ENCODE results near the gene GPR68.
A peak's percentile ranks its signal among the peaks of the same experiment; 100 is the strongest.

Gene GPR68

DNA sequence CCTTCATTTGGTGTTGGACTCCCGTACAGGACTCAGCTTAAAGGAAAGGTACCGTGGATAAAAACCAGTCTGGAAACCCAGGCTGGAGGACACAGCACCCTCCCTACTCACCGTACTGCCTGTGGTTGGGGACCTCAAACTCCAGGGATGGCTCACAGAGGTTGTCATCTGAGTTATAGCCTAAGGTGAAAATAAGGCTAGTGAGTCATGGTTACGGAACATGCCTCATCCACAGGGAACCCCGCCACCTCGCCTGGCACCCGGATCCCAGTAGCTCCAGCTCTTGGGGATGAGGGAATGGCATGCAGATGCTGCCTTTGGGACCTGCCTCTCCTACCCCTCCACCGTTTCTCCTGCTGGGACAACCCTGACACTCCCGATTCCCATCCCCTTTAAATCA lies 36.8 kb upstream of the GPR68 start:
- no peak overlapping the region for H3K4me3 Mint-ChIP-seq
- ATAC-seq (replicated peaks) (no peak), DNase-seq (no peak)
- H3K36me3 Mint-ChIP-seq (ENCODE audit: insufficient read depth), result peaks cover 100% of the 10 kb centered on the region
- H3K27me3 Mint-ChIP-seq, result no peaks in the 10 kb centered on the region
- H3K27ac Mint-ChIP-seq, result peak overlapping the region; percentile 52 to 81
- H3K4me1 Mint-ChIP-seq (ENCODE audit: low read depth in 2 of 2), result peaks cover 7 to 13% of the 10 kb centered on the region in 2 donors
- H3K9me3 Mint-ChIP-seq, result no peaks in the 10 kb centered on the region

DNA sequence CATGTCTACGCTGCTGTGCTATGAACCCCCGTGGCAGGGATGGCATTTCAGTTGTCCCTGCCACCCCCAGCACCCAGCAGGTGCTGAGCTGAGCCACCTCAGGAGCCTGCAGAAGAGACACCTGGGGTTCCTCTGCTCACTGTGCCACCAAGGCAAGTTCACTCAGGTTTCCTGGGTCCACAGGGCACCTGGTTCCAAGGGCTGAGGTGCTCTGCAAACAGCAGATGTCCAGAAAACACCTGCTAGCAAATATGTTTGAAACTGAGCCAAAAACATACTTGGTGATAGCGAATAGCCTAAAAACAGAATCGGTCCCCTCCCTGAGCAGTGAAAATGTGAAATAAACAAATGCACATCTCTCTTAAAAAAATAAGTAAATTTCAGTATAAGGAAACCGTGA lies 35.6 kb upstream of the GPR68 start:
- DNase-seq (no peak), ATAC-seq (replicated peaks) (no peak)
- Mint-ChIP-seq H3K36me3 (ENCODE audit: insufficient read depth) (peaks cover 100% of the 10 kb centered on the region), H3K27me3 (no peaks in the 10 kb centered on the region), H3K27ac (no peak overlapping the region), H3K9me3 (no peaks in the 10 kb centered on the region), H3K4me1 (ENCODE audit: low read depth in 2 of 2) (peaks cover 1 to 4% of the 10 kb centered on the region in 2 donors), H3K4me3 (no peak overlapping the region)

DNA sequence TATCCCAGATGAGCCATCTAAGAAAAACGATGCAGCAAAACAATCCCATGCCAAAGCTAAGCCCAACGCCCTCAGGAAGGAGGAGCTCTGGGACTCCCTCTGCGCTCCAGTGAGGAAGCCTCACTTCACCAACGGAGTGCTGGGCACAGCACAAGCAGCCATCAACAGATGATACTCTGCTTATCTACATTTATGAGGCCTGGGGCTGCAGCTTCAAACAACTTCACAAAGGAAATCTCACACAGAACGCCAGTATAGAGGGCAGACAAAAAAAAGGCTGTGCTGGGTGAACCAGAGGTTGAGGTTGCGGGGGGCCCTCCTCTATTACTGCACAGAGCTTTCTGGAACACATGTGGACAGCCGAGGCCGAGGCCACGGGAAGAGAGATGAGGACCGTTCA lies 34.9 kb upstream of the GPR68 start:
- H3K4me3 Mint-ChIP-seq, result no peak overlapping the region
- ATAC-seq (replicated peaks) (no peak), DNase-seq (no peak)
- H3K4me1 Mint-ChIP-seq (ENCODE audit: low read depth in 2 of 2), result peaks cover 1 to 4% of the 10 kb centered on the region in 2 donors
- H3K36me3 Mint-ChIP-seq (ENCODE audit: insufficient read depth), result peaks cover 100% of the 10 kb centered on the region
- peak overlapping the region in 1 of 2 donors; percentile 23 for H3K27ac Mint-ChIP-seq
- no peaks in the 10 kb centered on the region for H3K27me3 Mint-ChIP-seq
- H3K9me3 Mint-ChIP-seq, result no peaks in the 10 kb centered on the region

DNA sequence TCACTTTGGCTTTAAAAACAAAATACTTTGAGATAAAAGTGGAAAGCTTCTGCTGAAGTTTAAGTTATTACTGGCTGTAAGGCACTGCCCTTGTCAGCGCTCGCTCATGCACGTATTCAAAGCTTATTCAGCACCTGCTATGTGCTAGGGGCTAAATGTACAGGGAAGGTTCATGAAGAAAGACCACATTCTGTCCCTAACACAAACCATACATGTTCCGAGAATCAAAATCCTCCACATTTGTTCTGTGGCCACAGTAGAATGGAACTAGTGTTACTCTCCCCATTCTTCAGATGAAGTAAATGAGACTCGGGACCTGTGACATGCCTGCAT lies 33.8 kb upstream of the GPR68 start:
- no peak for ATAC-seq (replicated peaks)
- DNase-seq, result no peak
- peaks cover 1 to 4% of the 10 kb centered on the region in 2 donors for H3K4me1 Mint-ChIP-seq (ENCODE audit: low read depth in 2 of 2)
- no peak overlapping the region for H3K27ac Mint-ChIP-seq
- no peaks in the 10 kb centered on the region for H3K9me3 Mint-ChIP-seq
- no peaks in the 10 kb centered on the region for H3K27me3 Mint-ChIP-seq
- no peak overlapping the region for H3K4me3 Mint-ChIP-seq
- peaks cover 100% of the 10 kb centered on the region for H3K36me3 Mint-ChIP-seq (ENCODE audit: insufficient read depth)

DNA sequence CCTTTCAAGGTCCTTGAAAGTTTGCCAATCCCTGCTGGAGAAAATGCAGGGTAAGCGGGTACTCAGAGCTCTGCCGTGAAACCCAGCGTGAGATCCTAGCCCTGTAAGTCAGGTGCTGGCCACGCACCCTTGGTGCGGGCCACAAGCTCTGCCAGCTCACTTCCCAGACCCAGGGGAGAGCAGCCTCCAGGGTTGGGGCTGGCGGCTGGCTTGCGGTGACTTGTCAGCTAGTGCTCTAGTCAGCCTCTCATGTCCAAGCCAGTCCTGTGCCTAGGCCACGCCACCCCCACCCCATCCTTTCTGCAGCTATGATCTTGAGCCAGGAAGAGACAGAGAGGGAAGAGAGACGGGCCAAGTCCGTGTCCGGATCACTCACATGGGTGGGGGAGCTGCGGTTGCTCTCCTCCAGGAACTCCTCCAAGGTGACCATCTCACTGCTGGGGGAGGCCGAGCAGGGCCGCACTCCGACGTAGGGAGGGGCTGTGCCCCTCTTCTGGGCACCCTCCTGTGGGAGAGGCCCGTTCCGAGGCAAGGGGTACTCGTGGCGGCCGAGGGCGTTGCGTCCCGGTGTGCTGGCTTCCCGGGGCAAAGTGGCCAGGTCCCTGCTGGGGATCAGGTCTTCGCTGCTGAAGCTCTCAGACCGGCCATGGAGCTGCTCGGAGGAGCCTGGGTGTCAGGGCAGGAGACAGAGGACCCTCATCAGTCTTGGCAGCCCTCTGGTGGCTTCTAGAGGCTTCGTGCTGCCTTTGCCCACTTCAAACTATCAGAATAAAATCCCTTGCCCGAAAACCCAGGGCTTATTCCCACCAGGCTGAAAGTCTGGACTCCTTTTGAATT lies 33.3 kb upstream of the GPR68 start:
- no peaks in the 10 kb centered on the region for H3K9me3 Mint-ChIP-seq
- DNase-seq (no peak), ATAC-seq (replicated peaks) (no peak)
- H3K4me1 Mint-ChIP-seq (ENCODE audit: low read depth in 2 of 2), result peaks cover 1 to 4% of the 10 kb centered on the region in 2 donors
- H3K27ac Mint-ChIP-seq, result peak overlapping the region in 1 of 2 donors; percentile 17
- peaks cover 100% of the 10 kb centered on the region for H3K36me3 Mint-ChIP-seq (ENCODE audit: insufficient read depth)
- H3K4me3 Mint-ChIP-seq, result no peak overlapping the region
- H3K27me3 Mint-ChIP-seq, result no peaks in the 10 kb centered on the region

DNA sequence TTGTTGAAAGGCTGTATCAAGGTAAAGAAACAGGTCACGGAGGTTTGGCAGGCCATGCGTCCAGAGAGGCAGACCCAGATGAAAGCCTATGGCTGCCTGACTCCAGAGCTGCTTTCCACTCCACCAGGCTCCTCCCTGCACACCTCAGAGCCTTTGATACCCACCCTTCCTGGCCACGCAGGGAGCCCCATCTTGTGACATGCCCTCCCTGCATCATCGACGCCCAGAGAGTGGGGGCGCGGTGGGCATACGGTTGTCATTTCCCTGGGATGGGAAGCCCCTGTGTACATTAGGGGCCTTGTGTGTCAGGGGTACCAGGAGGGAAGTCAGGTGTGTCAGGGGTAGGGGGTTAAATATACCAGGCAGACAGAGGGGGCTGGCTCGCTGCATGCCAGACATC lies 30.3 kb upstream of the GPR68 start:
- Mint-ChIP-seq H3K27ac (peak overlapping the region; percentile 46 to 67), H3K36me3 (ENCODE audit: insufficient read depth) (peaks cover 99% of the 10 kb centered on the region), H3K4me1 (ENCODE audit: low read depth in 2 of 2) (peaks cover 1 to 4% of the 10 kb centered on the region in 2 donors)

DNA sequence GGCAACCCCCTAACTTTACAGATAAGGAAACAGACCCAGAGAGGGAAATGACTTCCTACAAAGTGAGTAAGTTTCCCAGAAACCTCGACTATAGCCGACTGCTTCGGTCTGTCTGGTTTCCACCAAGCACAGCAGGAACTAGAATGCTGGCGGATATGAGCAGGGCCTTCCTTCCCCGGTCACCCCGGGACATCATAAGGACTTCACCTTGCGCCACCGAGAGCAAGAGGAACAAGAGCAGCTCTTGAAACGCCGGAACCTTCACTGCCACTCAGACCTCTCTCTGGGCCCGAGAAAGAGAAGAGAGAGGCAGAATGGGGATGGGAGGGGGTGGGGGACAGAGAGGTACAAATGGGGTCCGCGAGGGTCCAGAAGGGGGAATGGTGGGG lies 29.4 kb upstream of the GPR68 start:
- Mint-ChIP-seq H3K4me3 (no peak overlapping the region), H3K36me3 (ENCODE audit: insufficient read depth) (peaks cover 99% of the 10 kb centered on the region), H3K27ac (peak overlapping the region in 1 of 2 donors; percentile 46), H3K27me3 (no peaks in the 10 kb centered on the region), H3K4me1 (ENCODE audit: low read depth in 2 of 2) (peaks cover 8 to 13% of the 10 kb centered on the region in 2 donors), H3K9me3 (no peaks in the 10 kb centered on the region)
- ATAC-seq (replicated peaks) (no peak), DNase-seq (no peak)

More for the DNA sequence above, 30.3 kb upstream of the GPR68 start:
- DNase-seq (no peak), ATAC-seq (replicated peaks) (no peak)
- Mint-ChIP-seq H3K9me3 (no peaks in the 10 kb centered on the region), H3K27me3 (no peaks in the 10 kb centered on the region), H3K4me3 (no peak overlapping the region)

DNA sequence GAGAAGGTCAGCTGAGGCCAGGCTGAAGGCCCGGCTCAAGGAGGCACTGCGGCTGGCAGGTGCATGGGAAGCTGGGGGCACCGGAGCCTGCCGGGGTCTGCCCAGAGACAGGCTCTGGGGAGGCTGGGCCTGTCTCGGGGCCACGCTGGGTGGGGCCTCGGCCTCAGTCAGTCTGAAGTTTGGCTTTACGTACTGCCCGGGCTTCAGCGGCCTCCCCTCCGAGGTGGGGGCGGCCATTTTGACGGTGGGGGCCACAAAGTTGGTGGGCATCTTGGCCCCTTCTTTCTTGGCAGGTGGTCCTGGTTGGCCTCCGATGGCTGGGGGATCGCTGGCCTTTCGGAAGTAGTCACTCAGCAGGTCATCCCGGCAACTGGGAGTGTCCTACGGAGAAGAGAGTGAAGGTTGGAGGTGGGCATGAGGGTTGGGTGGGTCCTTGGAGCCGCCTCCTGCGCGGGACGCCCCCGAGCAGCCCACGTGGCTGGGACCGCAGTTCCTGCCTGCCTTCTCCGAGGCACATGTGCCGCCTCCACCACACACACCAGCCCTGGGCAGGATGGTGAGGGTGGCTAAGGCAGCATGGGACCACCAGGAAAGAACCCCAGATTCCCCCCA lies 28.9 kb upstream of the GPR68 start:
- Mint-ChIP-seq H3K36me3 (ENCODE audit: insufficient read depth) (peaks cover 96% of the 10 kb centered on the region), H3K4me1 (ENCODE audit: low read depth in 2 of 2) (peaks cover 8 to 13% of the 10 kb centered on the region in 2 donors), H3K27me3 (no peaks in the 10 kb centered on the region), H3K9me3 (no peaks in the 10 kb centered on the region), H3K4me3 (no peak overlapping the region), H3K27ac (peak overlapping the region in 1 of 2 donors; percentile 85)
- ATAC-seq (replicated peaks) (no peak), DNase-seq (no peak)

DNA sequence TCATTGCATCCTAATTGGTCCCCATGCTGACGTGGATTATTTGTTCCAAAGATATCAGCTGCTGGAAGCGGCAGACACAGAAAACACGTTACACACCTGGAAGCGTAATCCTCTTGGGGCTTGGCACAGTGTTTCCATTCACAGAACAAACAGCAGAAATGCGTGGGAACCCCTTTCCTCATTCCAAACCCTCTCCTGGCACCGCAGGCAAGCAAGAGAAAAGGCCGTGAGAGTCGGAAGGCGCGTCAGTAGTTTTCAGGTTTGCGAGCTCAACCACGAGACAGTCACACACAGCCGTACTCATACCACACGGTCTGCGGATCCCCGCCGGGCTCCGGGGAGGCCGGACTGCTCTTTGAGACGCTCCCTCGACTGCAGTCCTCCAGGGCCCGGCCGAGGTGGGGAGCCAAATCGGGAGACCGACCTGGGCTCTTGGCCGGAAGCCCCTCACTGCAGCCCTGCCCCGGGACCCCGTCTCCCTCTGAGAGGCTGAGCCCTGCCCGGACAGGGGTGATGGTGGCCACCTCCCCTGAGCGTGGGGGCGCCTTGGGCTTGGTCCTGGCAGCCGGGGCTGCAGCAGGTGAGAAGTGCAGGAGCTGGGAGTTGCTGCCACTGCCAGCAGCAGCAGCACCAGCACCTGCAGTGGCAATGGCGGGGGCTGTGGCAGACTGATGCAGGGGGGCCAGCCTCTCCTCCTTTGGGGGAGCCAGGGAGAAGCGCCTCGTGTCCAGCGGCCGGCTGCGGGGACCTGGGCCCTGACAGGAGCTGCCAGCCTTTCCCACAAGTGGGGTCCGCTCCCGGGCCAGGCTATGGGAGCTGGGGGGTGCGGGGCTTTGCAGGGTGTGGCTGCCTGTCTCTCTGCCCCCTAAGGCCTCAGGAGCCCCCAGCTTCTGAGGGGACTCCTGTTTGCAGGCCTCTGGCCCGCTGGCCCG lies 28.1 kb upstream of the GPR68 start:
- ATAC-seq (replicated peaks), result no peak
- H3K27ac Mint-ChIP-seq, result peak overlapping the region; percentile 38 to 85

DNA sequence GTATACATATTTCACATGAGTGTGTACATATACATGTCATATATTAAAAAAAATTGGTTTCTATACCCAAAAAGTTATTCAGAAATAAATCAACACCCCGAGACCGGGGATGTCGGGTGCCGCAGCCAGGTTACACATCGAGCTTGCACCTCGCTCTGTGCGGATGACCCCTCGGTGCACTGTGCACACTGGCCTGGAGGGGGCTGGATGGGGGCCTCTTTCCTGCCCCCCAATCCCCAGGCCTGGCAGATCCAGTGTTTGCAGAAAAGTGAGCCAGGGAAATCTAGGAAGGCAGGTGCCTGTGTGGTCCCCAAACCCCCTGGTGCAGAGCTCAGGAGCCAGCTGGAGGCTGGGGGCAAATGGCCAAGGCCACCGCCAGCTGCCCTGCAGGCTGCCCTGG lies 27.1 kb upstream of the GPR68 start:
- ATAC-seq (replicated peaks) (no peak), DNase-seq (no peak)
- Mint-ChIP-seq H3K4me1 (ENCODE audit: low read depth in 2 of 2) (peaks cover 19 to 20% of the 10 kb centered on the region in 2 donors), H3K36me3 (ENCODE audit: insufficient read depth) (peaks cover 94% of the 10 kb centered on the region), H3K27ac (peak overlapping the region; percentile 38 to 85), H3K27me3 (no peaks in the 10 kb centered on the region), H3K4me3 (no peak overlapping the region), H3K9me3 (no peaks in the 10 kb centered on the region)

More for the DNA sequence above, 28.1 kb upstream of the GPR68 start:
- Mint-ChIP-seq H3K4me3 (no peak overlapping the region), H3K36me3 (ENCODE audit: insufficient read depth) (peaks cover 96% of the 10 kb centered on the region), H3K4me1 (ENCODE audit: low read depth in 2 of 2) (peaks cover 16 to 17% of the 10 kb centered on the region in 2 donors), H3K9me3 (no peaks in the 10 kb centered on the region), H3K27me3 (no peaks in the 10 kb centered on the region)
- no peak for DNase-seq

DNA sequence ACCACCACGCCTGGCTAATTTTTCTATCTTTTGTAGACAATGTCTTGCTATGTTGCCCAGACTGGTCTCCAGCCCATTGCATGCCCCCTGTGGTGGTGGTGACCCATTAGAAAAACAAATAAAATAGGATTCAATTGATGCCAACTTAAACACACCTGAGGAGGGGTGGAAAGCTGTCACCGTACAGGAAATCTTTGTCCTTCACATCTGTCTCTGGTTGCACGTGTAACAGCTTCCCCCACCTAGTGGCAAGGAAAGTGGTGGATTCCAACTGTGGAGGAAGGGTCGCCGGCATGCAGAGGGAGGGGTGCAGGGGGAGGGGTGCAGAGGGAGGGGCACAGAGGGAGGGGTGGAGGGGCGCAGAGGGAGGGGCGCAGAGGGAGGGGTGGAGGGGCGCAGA lies 26.1 kb upstream of the GPR68 start:
- Mint-ChIP-seq H3K27me3 (no peaks in the 10 kb centered on the region), H3K27ac (peak overlapping the region; percentile 73 to 85), H3K36me3 (ENCODE audit: insufficient read depth) (peaks cover 93% of the 10 kb centered on the region), H3K4me3 (peak overlapping the region in 1 of 2 donors; percentile 24), H3K9me3 (no peaks in the 10 kb centered on the region), H3K4me1 (ENCODE audit: low read depth in 2 of 2) (peaks cover 22 to 26% of the 10 kb centered on the region in 2 donors)
- no peak for ATAC-seq (replicated peaks)
- no peak for DNase-seq

DNA sequence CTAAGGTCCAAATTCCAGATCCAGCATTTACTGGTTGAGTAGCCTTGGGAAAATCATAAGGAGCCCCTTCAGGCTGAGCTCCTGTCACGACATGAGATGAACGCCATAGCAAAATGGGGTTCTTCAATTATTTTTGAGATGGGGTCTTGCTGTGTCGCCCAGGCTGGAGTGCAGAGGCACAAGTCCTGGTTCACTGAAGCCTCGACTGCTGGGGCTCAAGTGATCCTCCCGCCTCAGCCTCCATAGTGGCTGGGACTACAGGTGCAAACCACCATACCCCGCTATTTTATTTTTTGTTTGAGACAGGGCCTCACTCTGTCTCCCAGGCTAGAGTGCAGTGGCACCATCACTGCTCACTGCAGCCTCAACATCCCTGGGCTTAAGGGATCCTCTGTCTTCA lies 25.7 kb upstream of the GPR68 start:
- peaks cover 92% of the 10 kb centered on the region for H3K36me3 Mint-ChIP-seq (ENCODE audit: insufficient read depth)
- peak overlapping the region in 1 of 2 donors; percentile 24 for H3K4me3 Mint-ChIP-seq

More for the DNA sequence above, 25.7 kb upstream of the GPR68 start:
- Mint-ChIP-seq H3K9me3 (no peaks in the 10 kb centered on the region), H3K27me3 (no peaks in the 10 kb centered on the region), H3K4me1 (ENCODE audit: low read depth in 2 of 2) (peaks cover 24 to 30% of the 10 kb centered on the region in 2 donors), H3K27ac (peak overlapping the region; percentile 74 to 85)
- ATAC-seq (replicated peaks) (no peak), DNase-seq (no peak)
